MM.1S (cell line): ENCODE data around the gene PCGF3.

Experiments used
- EZH2phosphoT487 ChIP-seq: fragments of 300-600 bp; sonication (generic); IDR thresholded peaks from 2 replicates; pipeline ENCODE4 v1.6.1; 2018; ENCODE audit warnings: antibody characterized with exemption, low read length
- TF ChIP-seq, protein P1 (sequence below): fragments of 300-600 bp; sonication (generic); IDR thresholded peaks from 2 replicates; pipeline ENCODE4 v1.5.1; 2016; ENCODE audit warnings: antibody characterized with exemption, low read length, mixed read lengths

DNA sequence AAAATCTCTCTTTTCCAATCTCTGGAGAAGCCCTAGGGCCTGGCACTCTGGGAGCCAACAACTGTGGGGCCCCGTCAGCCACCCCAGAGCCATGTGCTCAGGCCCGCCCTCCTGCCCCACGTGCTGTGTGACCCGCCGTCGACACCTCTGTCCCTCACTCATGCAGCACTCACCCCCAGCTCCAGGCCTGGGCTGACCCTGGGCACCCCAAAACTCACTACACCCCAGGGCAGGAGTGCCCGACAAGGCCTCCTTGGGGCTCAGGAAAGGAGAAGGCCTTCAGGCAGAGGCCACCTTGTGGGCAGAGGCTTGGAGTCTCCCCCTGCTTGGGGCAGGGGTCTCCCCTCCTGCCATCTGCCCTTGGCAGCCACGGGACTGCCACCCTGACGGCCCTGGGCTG is 25.5 kb upstream of the PCGF3 start:
- TF ChIP-seq, protein P1, sequence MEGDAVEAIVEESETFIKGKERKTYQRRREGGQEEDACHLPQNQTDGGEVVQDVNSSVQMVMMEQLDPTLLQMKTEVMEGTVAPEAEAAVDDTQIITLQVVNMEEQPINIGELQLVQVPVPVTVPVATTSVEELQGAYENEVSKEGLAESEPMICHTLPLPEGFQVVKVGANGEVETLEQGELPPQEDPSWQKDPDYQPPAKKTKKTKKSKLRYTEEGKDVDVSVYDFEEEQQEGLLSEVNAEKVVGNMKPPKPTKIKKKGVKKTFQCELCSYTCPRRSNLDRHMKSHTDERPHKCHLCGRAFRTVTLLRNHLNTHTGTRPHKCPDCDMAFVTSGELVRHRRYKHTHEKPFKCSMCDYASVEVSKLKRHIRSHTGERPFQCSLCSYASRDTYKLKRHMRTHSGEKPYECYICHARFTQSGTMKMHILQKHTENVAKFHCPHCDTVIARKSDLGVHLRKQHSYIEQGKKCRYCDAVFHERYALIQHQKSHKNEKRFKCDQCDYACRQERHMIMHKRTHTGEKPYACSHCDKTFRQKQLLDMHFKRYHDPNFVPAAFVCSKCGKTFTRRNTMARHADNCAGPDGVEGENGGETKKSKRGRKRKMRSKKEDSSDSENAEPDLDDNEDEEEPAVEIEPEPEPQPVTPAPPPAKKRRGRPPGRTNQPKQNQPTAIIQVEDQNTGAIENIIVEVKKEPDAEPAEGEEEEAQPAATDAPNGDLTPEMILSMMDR: no peak
- TF ChIP-seq EZH2phosphoT487: no peak
